ENCODE data around the gene ASTN2. TPM values are rescaled to one million over a fixed set of nuclear protein-coding genes. Genes with fewer than 3 reads are reported as not detected.

ASTN2 gene
- total and polyA plus RNA-seq, 9 of the 15 experiments (the other 6 are each of a cell fraction or from before 2014, with no cell fraction given) = 0.56 to 3.5 (median 1.9) TPM

- TF ChIP-seq RBM34 (IDR thresholded peaks at IDR 0.05; ENCODE audit: borderline replicate concordance, insufficient read depth, low read length) = no peak
- no peak for TF ChIP-seq SAFB2 (IDR thresholded peaks at IDR 0.05; ENCODE audit: borderline replicate concordance, low read depth, low read length, severe bottlenecking)
- TF ChIP-seq NR2C1 (IDR thresholded peaks at IDR 0.05) = peak; percentile 64; the same call in 1 of the 2 replicates
- TF ChIP-seq NR2C1 (tag; IDR thresholded peaks at IDR 0.05) = peak; percentile 82
- TF ChIP-seq ZC3H11A (IDR thresholded peaks at IDR 0.05; ENCODE audit: low read depth, low read length) = no peak
- no peak for TF ChIP-seq LCOR (CRISPR knock-in tag; IDR thresholded peaks at IDR 0.05)
- peak; percentile 76; the same call in 1 of the 2 replicates for TF ChIP-seq ZNF197 (CRISPR knock-in tag; IDR thresholded peaks at IDR 0.05; ENCODE audit: low read depth)
- peak; percentile 97 for TF ChIP-seq NBN (IDR thresholded peaks at IDR 0.05; ENCODE audit: low read depth)
- peak; percentile 80 for TF ChIP-seq TCF3 (CRISPR knock-in tag; IDR thresholded peaks at IDR 0.05)
- no peak for TF ChIP-seq RERE (CRISPR knock-in tag; IDR thresholded peaks at IDR 0.05; ENCODE audit: borderline replicate concordance)
- TF ChIP-seq HCFC1 (IDR thresholded peaks at IDR 0.05; ENCODE audit: low read depth, low read length) = 0 out of 2 replicates have a peak, but pooled peaks have one; percentile 37
- TF ChIP-seq ZNF407 (IDR thresholded peaks at IDR 0.05; ENCODE audit: low read depth) = no peak
- TF ChIP-seq ZNF3 (CRISPR knock-in tag; IDR thresholded peaks at IDR 0.05) = no peak
Observed at GRCh38 chr9:116394894-116395698, 1019.8 kb downstream of the ASTN2 start (continued).

Measured in K562 (cell line).